ENCODE results near the gene BCL2L11. TPM values are rescaled to one million over a fixed set of nuclear protein-coding genes. Genes with fewer than 3 reads are reported as not detected.
A peak's percentile ranks its signal among the peaks of the same experiment; 100 is the strongest.

Gene BCL2L11
- total and polyA plus RNA-seq, 11 donors: 1.9 to 16.2 (median 6.9) TPM

DNA sequence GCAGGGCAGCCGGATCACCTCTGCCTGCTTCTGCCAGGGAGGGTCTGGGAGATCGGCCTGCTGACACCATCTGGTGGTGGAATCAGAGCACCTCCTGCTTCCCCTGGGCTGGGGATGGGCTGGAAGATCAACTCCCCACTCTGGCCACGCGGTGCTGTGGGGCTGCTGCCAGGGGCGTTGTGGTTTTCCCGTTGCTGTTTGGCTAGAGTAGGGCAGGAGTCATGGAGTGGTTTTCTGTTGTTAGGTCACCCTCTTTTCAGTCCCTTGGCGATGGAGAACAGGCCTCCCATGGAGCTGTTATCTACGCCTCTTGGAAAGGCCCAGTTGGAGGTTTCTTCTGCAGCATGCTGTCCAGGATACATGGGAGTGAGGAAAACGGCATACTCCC is 15.2 kb downstream of the BCL2L11 start:
- ATAC-seq: peak; percentile 57 to 86 (median 78)

DNA sequence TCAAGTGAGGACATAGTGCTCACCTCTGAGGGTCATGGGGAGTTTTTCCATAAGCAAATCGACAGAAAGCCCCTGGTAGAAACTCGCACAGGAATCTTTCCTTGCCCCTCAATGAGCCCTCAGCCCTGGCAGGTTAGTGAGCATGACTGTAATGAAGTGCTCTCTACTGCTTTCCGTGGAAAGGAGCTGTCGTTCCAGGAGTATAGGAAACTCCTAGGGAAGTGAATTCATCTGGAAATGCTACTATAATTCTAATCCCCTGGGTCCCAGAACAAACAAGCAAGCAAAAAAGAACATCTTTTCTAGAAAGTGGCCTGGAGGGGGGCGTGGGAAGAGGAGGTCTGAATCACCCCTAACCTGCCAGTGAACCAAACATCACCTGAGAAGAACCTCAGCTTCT is 18.1 kb downstream of the BCL2L11 start:
- H3K9me3 ChIP-seq: no peaks in the 10 kb centered on the region
- TF ChIP-seq, protein P1, sequence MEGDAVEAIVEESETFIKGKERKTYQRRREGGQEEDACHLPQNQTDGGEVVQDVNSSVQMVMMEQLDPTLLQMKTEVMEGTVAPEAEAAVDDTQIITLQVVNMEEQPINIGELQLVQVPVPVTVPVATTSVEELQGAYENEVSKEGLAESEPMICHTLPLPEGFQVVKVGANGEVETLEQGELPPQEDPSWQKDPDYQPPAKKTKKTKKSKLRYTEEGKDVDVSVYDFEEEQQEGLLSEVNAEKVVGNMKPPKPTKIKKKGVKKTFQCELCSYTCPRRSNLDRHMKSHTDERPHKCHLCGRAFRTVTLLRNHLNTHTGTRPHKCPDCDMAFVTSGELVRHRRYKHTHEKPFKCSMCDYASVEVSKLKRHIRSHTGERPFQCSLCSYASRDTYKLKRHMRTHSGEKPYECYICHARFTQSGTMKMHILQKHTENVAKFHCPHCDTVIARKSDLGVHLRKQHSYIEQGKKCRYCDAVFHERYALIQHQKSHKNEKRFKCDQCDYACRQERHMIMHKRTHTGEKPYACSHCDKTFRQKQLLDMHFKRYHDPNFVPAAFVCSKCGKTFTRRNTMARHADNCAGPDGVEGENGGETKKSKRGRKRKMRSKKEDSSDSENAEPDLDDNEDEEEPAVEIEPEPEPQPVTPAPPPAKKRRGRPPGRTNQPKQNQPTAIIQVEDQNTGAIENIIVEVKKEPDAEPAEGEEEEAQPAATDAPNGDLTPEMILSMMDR (IDR thresholded peaks at IDR 0.05): no peak
- no peak for TF ChIP-seq POLR2A (IDR thresholded peaks at IDR 0.05)
- no peak overlapping the region for H3K4me3 ChIP-seq
- ATAC-seq (peak in 1 of 4 donors; percentile 69), DNase-seq (no peak)
- WGBS, 4 donors: 40 to 61% (median 54%) methylated on average over 5 of the region's 5 CpGs
- H3K27me3 ChIP-seq: no peaks in the 10 kb centered on the region
- H3K27ac ChIP-seq: no peak overlapping the region
- H3K36me3 ChIP-seq: peaks cover 0 to 23% (median 0%) of the 10 kb centered on the region in 9 donors
- intact Hi-C loops (cut with DNase I): loop anchor here in 1 of 10 donors (10.0 kb wide), 1 partner anchor 46 kb away; no protein-coding TSS in a partner anchor
- H3K4me1 ChIP-seq: peaks cover 0 to 36% (median 22%) of the 10 kb centered on the region in 12 donors

More for the DNA sequence above, 15.2 kb downstream of the BCL2L11 start:
- peak in 4 of 5 donors; percentile 25 to 52 (median 41) for DNase-seq
- no peak overlapping the region for H3K27ac ChIP-seq
- peaks cover 0 to 22% (median 0%) of the 10 kb centered on the region in 9 donors for H3K36me3 ChIP-seq
- intact Hi-C loops (cut with DNase I): loop anchor here in 1 of 10 donors (10.0 kb wide), 1 partner anchor 49 kb away; no protein-coding TSS in a partner anchor
- H3K4me1 ChIP-seq: peaks cover 0 to 47% (median 27%) of the 10 kb centered on the region in 12 donors
- 47 to 60% (median 52%) methylated on average over 6 to 9 of the region's 9 CpGs for WGBS, 4 donors
- H3K4me3 ChIP-seq: no peak overlapping the region
- H3K27me3 ChIP-seq: no peaks in the 10 kb centered on the region
- no peaks in the 10 kb centered on the region for H3K9me3 ChIP-seq
- TF ChIP-seq, protein P1 (IDR thresholded peaks at IDR 0.05): peak in 9 of 12 donors; percentile 24 to 41 (median 30)
- no peak for TF ChIP-seq POLR2A (IDR thresholded peaks at IDR 0.05)

DNA sequence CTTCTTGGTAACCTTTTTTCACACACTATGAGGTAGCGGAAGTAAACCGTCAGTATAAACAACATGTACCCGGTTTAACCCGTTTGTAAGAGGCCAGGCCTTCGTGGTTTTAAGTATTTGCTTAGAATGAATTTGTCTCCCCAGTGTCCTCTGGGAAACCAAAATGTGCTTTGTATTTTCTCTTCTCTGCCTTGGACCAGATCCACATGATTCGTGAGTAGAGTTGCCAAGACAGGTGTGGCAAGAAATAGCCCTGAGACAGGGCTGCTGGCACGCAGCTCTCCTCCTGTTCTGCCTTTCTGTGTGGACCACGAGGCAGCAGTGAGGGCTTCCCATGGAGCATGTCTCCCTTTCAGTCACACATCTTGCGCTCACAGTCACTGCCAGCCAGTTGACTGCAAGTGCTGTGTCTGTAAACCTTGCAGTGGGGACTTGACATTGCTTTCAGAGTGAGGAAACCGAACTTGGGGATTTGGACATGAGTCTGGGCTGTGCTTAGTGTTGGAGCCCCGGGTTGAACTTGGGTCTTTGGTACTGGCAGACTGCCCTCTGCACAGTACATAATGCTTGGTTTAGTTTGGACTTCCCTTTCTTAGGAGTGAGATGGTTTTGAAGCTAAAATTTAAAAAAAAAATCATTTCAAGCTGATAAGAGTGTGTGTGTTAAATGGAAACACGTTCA is 19.1 kb downstream of the BCL2L11 start:
- 60 to 67% (median 66%) methylated on average over 12 of the region's 12 CpGs for WGBS, 4 donors
- Histone ChIP-seq H3K4me3 (no peak overlapping the region), H3K27me3 (no peaks in the 10 kb centered on the region), H3K36me3 (peaks cover 0 to 27% (median 0%) of the 10 kb centered on the region in 9 donors), H3K4me1 (peaks cover 0 to 32% (median 22%) of the 10 kb centered on the region in 12 donors), H3K27ac (no peak overlapping the region), H3K9me3 (no peaks in the 10 kb centered on the region)
- DNase-seq: no peak
- intact Hi-C loops (cut with DNase I): loop anchor here in 2 of 10 donors (2.0 to 10.0 kb wide), 2 partner anchors 19 to 45 kb away; partner anchors contain the start of gene BCL2L11 (in 1 of the 2)
- no peak for TF ChIP-seq POLR2A (IDR thresholded peaks at IDR 0.05)
- TF ChIP-seq, protein P1 (IDR thresholded peaks at IDR 0.05): no peak
- ATAC-seq: peak in 2 of 4 donors; percentile 20 to 34

DNA sequence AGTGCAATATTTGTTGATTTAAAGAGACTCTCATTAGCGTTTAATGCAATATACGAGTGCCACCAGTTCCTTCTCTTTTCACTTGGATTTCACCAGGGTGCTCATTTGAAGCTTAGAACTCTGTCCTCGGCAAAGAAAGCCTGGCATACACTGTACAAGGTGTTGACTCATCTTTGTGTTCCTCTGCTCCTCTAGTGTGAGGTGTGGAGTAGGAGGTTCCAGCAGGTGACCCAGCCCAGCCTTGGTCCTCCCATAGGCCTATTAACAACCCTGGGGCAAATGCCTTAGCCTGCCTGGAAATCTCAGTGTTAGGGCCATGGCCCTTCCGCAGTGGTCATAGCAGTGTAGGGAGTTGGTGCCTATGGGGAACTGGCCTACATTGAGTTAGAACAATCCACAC is 20.1 kb downstream of the BCL2L11 start:
- no peak for TF ChIP-seq POLR2A (IDR thresholded peaks at IDR 0.05)
- TF ChIP-seq, protein P1 (IDR thresholded peaks at IDR 0.05): no peak
- ATAC-seq (no peak), DNase-seq (no peak)
- Histone ChIP-seq H3K27ac (no peak overlapping the region), H3K4me1 (peaks cover 0 to 25% (median 15%) of the 10 kb centered on the region in 12 donors), H3K9me3 (no peaks in the 10 kb centered on the region), H3K27me3 (no peaks in the 10 kb centered on the region), H3K36me3 (peaks cover 0 to 28% (median 0%) of the 10 kb centered on the region in 9 donors), H3K4me3 (no peak overlapping the region)
- intact Hi-C loops (cut with DNase I): loop anchor here in 1 of 10 donors (2.0 kb wide), 1 partner anchor 20 kb away; the partner anchor contains the start of gene BCL2L11
- 95 to 99% (median 99%) methylated on average over 4 of the region's 4 CpGs for WGBS, 4 donors

Data from heart left ventricle (tissue), 16 donors.